Limb (tissue), 2 donors: Measurements from ENCODE around the gene OR51E2.
A peak's percentile ranks its signal among the peaks of the same experiment; 100 is the strongest.
"Not testable (repeated sequence)": the region's sequence is repeated elsewhere in the genome, so short reads cannot be mapped to it uniquely, and the experiment has no call there.

Experiments used
- DNase-seq, 2 donors: peaks; one replicate each; pipeline ENCODE4 v3.0.0-alpha.2; 2016; ENCODE audit errors: extremely low spot score in 2 of 2

OR51E2 gene, protein sequence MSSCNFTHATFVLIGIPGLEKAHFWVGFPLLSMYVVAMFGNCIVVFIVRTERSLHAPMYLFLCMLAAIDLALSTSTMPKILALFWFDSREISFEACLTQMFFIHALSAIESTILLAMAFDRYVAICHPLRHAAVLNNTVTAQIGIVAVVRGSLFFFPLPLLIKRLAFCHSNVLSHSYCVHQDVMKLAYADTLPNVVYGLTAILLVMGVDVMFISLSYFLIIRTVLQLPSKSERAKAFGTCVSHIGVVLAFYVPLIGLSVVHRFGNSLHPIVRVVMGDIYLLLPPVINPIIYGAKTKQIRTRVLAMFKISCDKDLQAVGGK

DNA sequence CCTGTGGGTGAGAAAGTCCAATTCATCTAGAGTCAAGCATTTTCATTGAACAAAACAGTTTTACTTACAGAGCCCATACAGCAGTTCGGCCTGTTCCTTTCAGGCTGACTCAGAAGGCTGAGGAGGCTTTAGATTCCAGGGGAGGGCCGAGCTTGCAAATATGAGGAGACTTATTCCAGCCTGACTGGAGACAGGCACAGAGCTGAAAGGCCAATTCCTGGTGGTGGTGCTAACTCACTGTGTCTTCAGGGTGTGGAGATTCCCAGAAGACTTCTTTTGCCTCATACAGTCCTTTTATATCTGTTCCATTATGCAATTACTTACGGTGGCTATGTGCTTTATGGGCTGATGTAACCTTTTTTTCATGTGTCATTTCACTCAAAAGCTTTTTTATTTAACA lies at the start of gene OR51E2:
TSS of gene OR51E2 (minus strand) at position 269 of the 400 bp plus-strand sequence. CDS start 15,142 bp downstream, outside the sequence.
- no peak for DNase-seq

DNA sequence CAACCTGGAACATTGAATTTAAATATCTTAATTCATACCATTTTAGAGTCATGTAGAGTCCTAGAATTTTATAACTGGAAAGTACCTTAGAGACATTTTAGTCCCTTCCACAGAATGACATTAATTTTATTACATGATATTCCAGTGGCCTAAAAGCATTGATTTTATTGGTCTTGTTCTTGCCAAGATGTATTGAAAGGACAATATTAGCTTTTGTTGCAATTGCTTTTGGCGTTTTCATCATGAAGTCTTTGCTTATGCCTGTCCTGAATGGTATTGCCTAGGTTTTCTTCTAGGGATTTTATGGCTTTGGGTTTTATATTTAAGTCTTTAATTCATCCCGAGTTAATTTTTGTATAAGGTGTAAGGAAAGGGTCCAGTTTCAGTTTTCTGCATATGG lies 43.1 kb upstream of the OR51E2 start:
- no peak for DNase-seq

DNA sequence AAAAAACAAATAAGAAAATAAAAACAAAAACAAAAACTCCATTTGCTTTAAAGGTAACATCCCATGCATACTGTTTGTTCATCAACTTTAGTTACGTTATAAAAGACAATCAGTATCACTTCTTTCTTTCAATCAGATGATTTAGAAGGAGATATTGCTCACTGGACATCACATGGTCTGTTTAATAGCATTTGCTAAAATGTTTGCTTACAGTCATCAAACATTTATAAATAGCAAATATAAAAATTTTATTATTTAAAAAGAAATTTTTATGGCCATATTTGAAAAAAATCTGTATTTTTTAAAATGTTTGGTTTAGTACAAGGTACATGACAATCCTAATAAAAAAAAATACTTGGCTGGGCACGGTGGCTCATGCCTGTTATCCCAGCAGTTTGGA lies 29.5 kb upstream of the OR51E2 start:
- DNase-seq = no peak

DNA sequence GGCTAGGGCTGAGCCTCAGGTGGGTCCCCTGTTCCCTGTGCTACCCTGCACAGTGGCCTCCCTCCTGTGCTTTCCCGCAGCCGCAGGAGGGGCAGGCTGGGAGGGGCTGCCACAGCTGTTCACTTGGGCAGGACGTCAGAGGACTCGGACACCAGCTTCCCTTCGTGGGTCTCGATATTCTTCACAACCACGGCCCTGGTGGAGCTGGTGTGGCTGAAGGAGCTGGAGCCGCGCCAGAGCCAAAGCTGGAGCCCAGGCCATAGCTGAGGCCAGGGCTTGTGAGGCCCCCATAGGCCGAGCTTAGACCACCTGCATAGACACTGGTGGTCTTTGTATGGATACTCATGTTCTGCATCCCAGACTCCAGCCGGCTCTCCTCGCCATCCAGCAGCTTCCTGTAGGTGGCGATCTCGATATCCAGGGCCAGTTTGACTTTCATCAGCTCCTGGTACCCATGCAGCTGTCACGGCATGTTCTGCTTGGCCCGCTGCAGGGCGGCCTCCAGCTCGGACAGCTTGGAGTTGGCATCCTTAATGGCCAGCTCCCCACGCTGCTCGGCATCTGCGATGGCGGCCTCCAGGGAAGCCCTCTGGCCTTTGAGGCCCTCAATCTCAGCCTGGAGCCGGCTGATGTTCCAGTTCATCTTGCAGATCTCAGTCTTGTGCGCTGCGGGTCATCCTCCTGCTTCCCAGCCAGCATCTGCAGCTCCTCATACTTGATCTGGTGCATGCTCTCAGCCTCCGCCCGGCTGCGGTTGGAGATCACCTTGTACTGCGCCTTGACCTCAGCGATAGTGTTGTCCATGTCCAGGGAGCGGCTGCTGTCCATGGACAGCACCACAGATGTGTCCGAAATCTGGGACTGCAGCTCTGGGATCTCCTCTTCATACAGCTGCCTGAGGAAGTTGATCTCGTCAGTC lies 25.2 kb upstream of the OR51E2 start:
- not testable (repeated sequence) for DNase-seq

DNA sequence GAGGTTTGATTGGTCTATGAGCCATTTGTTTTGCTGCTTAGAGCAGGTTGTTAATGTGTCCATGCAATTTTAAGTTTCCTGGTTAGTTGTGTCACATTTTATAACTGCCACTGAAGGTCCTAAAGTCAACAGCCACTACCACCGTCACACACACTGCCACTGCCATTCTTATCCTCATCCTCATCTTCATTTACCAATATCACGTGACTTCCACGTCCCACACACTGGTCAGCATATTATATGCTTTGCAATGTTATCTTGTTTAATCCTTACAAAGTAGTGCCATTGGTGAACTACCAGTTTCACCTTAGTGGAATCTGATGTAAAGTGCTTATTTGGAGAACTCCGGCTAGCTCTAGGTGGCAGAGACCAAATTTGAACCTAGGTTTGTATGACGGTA lies 16.6 kb upstream of the OR51E2 start:
- no peak for DNase-seq

DNA sequence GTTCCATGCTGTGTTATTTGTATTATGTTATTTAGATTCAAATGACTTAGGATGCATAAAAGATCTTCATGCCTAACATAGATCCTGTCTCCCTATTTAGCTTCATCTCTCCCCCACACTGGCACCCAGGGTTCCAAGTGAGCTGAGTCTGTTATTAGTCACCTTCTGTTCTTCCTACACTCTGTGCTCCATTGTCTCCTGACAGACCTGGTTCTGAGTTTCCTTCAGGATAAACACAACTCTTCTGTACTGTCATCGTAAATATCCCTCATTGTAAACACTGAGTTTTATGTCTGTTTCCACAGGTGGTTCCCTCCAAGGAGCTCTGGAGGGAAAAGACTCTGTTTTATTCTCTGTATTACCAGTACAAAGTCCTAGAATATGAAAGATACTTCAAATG lies 15.6 kb upstream of the OR51E2 start:
- no peak for DNase-seq

DNA sequence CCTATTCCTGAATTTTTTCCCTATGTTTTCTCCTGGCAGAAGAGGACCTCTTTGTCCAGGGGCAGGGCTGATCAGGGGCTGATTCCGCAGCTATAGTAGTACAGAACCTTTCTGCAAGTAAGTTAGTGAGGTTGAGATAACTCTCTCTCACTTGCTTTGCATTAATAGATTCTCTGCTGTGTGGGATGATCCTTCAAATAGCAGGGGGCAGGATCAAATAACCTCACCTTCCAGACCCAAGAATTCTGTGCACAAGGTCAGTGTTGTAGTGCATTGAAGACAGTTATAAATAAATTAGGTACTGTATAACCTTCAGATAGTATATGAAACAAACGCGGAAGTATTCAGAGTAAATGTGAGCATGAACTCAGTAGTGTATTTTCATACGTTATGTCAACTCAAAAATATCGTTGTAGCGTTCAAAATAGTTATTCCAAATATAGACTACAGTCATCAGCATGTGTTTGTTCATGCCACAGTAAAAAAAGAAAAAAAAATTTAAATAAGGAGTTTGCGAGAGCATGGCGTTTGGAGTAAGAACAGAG lies 7.2 kb upstream of the OR51E2 start:
- no peak for DNase-seq

DNA sequence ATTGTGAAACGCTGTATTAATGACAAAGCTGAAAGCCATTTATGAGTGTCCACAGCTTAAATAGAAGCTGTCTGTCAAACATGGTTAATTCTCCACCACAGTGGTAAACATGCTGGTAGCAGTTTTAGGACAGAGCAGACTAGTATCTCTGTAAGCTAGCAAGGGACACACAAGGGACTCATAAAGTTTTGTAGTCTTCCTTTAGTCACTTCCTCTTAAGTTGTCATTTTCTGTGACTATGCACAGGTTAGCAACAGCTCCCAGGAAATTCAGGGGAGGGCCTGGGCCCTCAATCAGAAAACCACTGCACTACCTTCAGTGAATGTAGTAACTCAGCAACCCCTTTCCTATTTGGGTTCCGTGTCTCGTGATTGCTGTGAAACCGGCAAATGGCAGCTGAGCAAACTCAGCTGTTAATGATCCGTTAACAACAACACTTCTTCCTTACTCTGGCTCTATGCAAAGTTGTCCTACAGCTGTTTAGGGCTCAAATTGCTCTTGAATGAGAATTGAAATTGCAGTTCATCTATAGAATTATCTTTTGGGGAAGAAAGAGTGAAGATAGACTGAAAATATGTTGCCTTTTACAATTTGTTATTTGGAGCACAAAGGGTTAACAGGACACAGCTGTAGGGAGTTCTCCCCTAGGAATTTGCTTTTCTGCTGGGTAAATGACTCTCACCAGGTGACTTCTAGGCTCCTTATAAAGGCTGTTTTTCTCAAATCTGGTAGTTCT lies 6.6 kb upstream of the OR51E2 start, which contains the start of gene MMP26:
TSS of gene MMP26 (plus strand) at position 731 of the 736 bp plus-strand sequence.
- peak; percentile 24 to 35 for DNase-seq

DNA sequence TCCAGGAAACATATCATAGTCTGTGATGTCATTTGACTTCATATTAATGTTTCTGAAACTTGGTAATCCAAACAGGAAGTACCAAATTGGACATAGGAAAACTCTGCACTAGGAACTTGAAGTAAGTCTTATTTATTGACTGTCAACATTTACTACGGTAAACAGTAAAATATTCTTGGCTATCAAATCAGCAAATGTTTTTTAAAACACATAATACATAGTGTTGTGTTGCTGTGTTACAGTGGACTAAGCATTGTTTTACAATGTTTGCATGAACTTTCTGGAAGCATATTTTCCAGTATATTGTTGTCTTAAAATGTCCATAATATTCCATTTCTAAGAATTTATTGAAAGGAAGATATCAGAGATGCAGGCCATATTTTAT lies 2.8 kb upstream of the OR51E2 start:
- DNase-seq = no peak

DNA sequence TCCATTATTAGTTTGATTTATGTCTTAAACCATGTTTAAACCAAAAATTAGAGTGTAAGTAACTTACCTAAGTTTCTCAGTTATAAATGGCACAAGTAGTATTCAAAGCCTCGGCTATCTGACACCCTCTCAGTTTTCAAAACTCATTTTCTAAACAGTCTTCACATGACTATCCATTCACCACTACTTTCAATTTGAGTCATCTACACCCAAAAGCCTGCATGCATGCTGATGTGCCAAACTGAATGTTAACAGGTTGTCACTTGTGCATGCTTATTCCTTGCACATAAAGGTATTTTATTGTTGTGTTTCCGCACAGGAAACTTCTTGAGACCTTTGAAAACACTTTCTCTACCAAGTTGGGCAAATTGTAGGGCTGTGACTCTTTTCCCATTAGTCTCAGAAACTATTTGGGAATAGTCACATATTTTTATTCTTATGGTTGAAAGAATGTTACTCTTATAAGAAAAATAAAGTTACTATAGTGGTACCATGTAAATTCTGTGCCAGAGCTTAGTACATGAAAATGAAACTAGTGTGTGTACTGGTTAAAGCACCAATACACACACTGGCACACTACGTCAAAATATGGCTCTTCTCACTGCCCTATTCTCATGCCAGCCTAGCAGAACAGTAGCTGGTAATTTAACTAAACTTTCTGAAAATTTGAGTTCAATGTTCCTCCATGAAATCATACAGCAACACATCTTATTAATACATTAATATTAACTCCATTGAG lies 2.2 kb upstream of the OR51E2 start:
- no peak for DNase-seq

DNA sequence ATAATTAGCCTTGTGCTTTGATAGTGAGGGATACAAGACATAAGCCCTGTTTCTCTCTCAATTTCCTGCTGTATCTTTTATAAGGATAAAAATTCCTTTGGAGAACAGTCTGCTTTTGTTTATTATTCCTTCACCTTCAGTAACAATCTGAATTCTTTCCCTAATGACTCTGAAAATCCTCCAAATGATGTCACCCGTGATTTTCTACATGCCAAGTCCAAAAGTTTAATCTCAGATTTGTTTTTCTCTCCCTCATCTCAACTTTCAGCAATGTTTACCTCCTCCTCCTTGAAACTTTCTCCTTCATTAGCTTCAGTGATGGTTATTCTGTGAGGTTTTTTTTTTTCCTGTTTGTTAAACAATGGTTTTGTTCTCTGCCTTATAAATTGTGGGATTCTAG lies 2.2 kb downstream of the OR51E2 start:
- DNase-seq = no peak

DNA sequence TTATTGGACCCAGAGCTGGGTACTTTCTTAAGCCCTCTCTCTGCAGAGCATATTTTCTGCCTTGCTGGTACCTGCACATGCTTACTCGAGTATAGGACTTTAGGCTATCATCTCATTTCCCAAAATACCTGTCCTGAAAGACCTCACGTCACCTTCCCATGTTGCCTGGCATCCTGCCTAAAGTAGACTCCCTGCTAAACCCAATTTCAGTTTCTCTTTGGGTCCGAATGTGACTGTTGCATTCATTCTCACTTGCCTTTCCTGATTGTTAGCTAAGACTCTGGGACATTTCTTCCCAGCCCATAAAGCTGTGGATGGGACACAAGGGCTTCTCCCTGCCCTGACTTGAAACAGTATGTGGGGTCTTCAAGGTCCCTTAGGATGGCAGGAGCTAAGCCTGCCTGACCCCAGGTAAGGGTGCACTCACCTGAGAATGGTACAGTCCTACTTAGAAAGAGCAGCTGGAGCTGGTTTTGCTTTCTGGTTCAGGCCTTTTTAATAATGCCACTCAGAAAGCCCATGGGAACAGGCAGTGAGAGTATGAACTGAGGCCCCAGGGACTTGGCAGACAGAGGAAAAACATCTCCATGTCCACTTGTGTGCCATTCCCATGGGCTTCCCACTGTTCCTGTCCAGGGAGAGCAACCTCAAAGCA lies 12.9 kb downstream of the OR51E2 start:
- DNase-seq = no peak

DNA sequence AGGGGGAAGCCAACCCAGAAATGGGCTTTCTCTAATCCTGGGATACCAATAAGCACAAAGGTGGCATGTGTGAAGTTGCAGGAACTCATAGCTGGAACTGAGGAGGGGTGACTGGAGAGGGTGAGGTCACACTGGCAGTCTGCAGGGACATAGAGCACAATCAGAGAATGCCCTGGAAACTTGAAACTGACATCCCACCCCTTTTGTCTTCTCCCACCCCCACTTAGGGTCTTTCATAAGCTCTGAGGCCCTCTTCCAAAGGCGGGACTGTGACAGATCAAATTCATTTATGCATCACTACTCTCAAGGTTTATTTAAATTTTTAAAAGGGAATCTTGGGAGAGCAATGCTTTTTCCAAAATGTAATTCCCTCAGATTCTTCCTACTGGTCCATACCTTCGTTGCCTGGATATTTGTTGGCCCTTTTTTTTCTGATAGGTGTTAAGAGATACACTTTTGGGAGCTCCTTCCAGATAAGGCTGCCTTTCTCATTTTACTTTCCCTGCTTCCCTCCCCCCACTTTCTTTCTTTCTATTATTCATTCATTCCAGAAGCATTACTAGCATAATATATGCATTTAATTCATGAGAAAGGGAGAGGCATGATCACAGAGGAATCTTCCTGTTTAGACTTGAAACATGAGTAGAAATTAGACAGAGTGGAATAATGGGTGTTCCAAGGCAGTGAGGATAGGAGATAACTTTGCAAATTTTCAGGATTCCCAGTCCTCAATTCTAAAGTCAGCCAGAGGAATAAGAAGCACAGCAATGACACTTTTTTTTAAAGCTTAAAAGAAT lies 14.8 kb downstream of the OR51E2 start:
- DNase-seq = no peak

DNA sequence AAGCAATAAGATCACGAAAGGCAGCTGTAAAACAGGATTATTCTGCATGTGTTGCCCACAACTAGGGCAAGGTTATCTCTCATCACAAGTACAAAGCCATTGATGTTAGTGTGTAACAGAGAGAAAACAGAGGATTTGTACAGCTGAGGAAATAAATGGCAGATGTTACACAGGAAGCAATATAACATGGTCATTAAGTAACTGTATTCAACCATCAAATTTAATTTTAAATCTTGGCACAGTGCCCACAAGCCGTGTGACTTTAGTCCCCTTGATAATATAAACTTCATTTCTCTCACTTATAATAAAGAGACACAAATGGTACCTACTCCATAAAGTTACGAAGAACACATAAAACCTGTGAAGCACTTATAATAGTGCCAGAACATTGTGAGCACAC lies 17.3 kb downstream of the OR51E2 start:
- no peak for DNase-seq

DNA sequence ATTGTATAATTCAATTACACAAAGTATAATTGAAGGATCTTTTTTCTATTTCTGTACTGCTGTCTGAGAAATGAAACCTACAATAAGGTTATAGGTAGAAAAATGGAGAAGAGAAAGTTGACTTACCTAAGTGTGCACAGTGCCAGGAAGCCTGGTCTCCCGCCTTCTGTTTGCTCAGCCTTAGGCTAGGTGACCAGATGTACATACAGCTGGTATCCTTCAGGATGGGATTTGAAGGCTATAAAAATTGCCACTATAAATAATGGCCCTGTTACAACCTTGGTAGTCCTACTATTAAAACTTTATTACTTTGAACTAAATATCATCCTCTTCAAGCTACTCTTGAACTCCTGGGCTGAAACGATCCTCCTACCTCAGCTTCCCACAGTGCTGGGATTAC lies 19.7 kb downstream of the OR51E2 start:
- no peak for DNase-seq

DNA sequence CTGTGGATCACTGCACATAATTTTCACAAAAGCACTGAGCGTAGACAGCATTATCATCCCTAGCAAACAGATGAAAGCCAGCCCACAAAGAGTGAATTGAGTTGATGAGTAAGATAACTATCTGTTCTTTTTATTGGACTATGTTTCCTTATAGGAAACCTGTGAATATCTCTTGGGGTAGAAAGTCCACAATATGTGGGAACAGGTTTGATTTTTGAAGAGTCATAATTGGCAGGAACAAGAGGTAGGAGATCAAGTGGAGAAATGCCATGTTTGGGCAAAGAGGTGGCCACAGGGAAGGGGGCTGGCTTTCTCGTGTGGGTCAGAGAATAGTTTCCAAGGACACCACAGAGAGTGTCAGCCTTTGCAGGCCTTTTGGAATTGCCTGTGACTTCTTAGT lies 23.9 kb downstream of the OR51E2 start:
- no peak for DNase-seq

DNA sequence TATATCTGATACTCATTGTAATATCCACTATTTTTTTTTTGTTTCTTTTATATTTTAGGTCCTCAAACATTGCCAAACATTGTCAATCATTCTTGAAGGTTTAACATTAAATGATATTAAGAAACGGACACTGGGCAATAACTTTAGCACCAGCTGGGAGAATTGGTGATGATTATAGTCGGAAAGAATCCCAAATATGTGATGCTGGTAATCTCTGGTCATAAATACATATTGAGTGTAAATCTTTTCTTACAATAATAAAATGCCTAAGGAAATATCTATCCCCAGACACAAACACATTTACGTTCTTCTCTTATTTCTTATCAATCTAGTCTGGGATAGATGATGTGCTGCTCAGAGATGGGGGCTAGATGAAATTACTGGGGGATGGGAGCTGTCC lies 25.2 kb downstream of the OR51E2 start:
- no peak for DNase-seq

DNA sequence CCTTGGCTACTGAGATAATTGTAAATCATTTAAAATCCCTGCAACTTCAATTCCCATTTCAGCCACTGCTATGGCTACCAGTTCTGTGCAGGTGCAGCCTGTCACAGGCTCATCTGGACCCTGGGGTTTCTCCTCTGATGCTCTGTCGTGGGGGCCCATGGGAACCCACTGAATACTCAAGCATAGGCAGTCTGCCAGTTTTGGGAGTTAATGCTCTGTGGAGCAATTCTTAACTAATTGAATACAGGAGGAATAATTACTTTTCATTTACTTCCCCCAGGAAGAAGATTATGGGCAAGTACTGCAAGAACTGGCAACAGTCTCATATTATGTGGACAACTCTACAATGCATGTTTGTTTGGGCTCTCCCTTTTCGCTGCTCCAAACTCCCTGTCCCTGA lies 25.9 kb downstream of the OR51E2 start:
- no peak for DNase-seq

DNA sequence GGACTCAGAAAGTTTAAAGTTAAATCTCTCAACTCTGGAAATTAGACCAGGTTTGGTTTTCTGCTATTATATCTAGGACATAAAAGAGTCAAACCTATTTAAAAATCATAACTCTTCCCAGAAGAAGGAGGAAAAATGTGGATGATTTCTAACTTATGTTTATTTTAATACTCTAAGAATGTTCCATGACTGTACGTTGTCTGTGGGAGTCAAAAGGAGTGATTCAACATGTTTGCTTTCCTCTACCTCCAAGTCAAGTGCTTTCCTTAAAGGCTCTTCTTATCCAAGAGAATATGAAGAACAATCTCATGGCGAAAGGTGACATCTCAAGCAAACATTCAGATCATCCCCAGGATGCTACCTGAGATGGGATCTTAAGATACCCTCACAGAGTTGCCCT lies 32.2 kb downstream of the OR51E2 start:
- DNase-seq = no peak

DNA sequence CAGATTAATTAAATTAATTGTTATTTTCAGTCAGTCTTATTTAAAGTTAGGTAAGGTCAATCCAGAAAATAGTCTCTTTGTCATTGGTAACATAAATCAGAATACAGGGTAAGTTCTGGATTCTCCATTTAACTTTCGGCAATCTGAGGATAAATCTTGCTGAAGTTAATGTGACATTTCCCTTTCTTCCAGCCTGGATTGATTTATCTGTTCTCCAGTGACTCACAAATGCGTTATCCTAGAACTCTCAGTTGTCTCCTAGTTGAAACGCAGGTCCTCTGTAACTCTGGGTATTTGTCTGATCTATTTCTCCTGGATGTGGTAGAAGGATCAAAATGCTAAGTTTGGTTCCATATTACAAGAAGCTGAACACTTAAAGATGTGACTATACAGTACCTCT lies 32.9 kb downstream of the OR51E2 start:
- no peak for DNase-seq
